ENCODE data around the gene TNS4. TPM values are rescaled to one million over a fixed set of nuclear protein-coding genes. Genes with fewer than 3 reads are reported as not detected.
"Not testable (repeated sequence)": the region's sequence is repeated elsewhere in the genome, so short reads cannot be mapped to it uniquely, and the experiment has no call there.

Gene TNS4
- total and polyA plus RNA-seq, 8 donors = 0.18 to 23.2 (median 0.76) TPM; not detected in 2

- WGBS, 5 donors = 68 to 83% (median 73%) methylated on average over 2 of the region's 2 CpGs
- peak in 1 of 2 donors; percentile 16 for DNase-seq
- no peaks in the 10 kb centered on the region for H3K36me3 ChIP-seq
- intact Hi-C loops (cut with DNase I; ENCODE audit: low total_unique reads) = no loop called here
- H3K27ac ChIP-seq = peak overlapping the region; percentile 70 to 92 (median 90)
- H3K4me3 ChIP-seq = no peak overlapping the region
- no peaks in the 10 kb centered on the region for H3K27me3 ChIP-seq
- H3K4me1 ChIP-seq = peaks cover 43 to 66% (median 58%) of the 10 kb centered on the region in 4 donors
- no peaks in the 10 kb centered on the region for H3K9me3 ChIP-seq
- TF ChIP-seq EP300 (IDR thresholded peaks at IDR 0.05) = no peak
- no peak for TF ChIP-seq POLR2AphosphoS5 (IDR thresholded peaks at IDR 0.05)
- TF ChIP-seq, protein P1, sequence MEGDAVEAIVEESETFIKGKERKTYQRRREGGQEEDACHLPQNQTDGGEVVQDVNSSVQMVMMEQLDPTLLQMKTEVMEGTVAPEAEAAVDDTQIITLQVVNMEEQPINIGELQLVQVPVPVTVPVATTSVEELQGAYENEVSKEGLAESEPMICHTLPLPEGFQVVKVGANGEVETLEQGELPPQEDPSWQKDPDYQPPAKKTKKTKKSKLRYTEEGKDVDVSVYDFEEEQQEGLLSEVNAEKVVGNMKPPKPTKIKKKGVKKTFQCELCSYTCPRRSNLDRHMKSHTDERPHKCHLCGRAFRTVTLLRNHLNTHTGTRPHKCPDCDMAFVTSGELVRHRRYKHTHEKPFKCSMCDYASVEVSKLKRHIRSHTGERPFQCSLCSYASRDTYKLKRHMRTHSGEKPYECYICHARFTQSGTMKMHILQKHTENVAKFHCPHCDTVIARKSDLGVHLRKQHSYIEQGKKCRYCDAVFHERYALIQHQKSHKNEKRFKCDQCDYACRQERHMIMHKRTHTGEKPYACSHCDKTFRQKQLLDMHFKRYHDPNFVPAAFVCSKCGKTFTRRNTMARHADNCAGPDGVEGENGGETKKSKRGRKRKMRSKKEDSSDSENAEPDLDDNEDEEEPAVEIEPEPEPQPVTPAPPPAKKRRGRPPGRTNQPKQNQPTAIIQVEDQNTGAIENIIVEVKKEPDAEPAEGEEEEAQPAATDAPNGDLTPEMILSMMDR (IDR thresholded peaks at IDR 0.05) = no peak
- TF ChIP-seq POLR2A (IDR thresholded peaks at IDR 0.05) = no peak
Measured at GRCh38 chr17:40547785-40548478, 46.5 kb upstream of the TNS4 start.

DNA sequence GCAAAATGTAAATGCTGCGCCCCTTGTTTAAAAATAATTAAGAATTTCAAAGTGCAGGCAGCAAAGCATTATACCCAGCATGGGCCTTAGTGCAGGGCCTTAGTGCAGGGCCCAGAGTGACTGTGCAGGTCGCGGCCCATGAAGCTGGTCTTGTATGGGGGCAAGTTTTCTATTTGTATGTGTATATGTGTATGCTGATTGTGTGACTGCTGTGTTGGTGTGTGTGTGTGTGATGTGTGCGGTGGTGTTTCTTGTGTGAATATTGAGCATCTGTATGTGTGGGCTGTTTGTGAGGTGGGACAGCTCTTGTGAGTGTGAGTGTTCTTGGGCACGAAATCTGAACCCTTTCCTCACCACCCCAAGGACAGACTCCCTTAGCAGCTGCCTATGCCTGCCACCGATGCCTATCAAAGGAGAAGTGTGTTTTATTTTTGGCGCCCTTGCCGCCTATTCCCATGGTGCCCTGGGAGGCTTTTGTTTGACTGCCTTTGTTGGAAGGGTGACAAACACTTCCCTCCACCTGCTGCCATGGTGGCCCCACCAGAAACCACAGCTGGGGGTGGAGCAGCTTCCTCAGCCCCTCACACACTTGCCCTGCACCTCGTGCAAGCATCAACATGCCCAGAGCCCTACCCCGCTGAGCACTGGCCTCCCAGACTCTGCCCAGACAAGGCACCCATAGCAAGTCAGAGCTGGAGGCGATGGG, 45.8 kb upstream of the TNS4 start:
- TF ChIP-seq POLR2AphosphoS5 (IDR thresholded peaks at IDR 0.05) (no peak), POLR2A (IDR thresholded peaks at IDR 0.05) (no peak), EP300 (IDR thresholded peaks at IDR 0.05) (no peak)
- TF ChIP-seq, protein P1 (IDR thresholded peaks at IDR 0.05) = no peak
- Histone ChIP-seq H3K27me3 (no peaks in the 10 kb centered on the region), H3K9me3 (no peaks in the 10 kb centered on the region), H3K27ac (peak overlapping the region in 4 of 5 donors; percentile 84 to 92 (median 90)), H3K36me3 (no peaks in the 10 kb centered on the region), H3K4me1 (peaks cover 44 to 66% (median 58%) of the 10 kb centered on the region in 4 donors), H3K4me3 (no peak overlapping the region)
- 60 to 64% (median 61%) methylated on average over 11 of the region's 11 CpGs for WGBS, 5 donors
- intact Hi-C loops (cut with DNase I; ENCODE audit: low total_unique reads) = no loop called here
- peak; percentile 19 to 83 for DNase-seq

- DNase-seq; H3K4me3 ChIP-seq; H3K27me3 ChIP-seq; H3K9me3 ChIP-seq; intact Hi-C loops (cut with DNase I; ENCODE audit: low total_unique reads); H3K36me3 ChIP-seq: not testable (repeated sequence)
- WGBS, 5 donors = 81 to 92% (median 90%) methylated on average over 4 of the region's 4 CpGs
- Histone ChIP-seq H3K27ac (peak overlapping the region in 1 of 5 donors; percentile 90), H3K4me1 (peaks cover 45 to 66% (median 58%) of the 10 kb centered on the region in 4 donors)
Measured at GRCh38 chr17:40546497-40546896, 45.1 kb upstream of the TNS4 start.

GRCh38 chr17:40545660-40546059, 44.2 kb upstream of the TNS4 start:
- WGBS, 5 donors = 88 to 94% (median 90%) methylated on average over 10 to 11 of the region's 11 CpGs
- Histone ChIP-seq H3K36me3 (no peaks in the 10 kb centered on the region), H3K27me3 (no peaks in the 10 kb centered on the region), H3K9me3 (no peaks in the 10 kb centered on the region), H3K4me3 (no peak overlapping the region), H3K4me1 (peaks cover 48 to 66% (median 59%) of the 10 kb centered on the region in 4 donors), H3K27ac (peak overlapping the region in 1 of 5 donors; percentile 89)
- intact Hi-C loops (cut with DNase I; ENCODE audit: low total_unique reads) = no loop called here
- DNase-seq = peak in 1 of 2 donors; percentile 1
- TF ChIP-seq POLR2AphosphoS5 (IDR thresholded peaks at IDR 0.05) (no peak), EP300 (IDR thresholded peaks at IDR 0.05) (no peak), POLR2A (IDR thresholded peaks at IDR 0.05) (no peak)
- TF ChIP-seq, protein P1 (IDR thresholded peaks at IDR 0.05) = no peak

Data from stomach (tissue), 9 donors.